Measurements from ENCODE around the gene SPRED3.
"Not testable (repeated sequence)": the region's sequence is repeated elsewhere in the genome, so short reads cannot be mapped to it uniquely, and the experiment has no call there.

SPRED3 gene

GRCh38 chr19:38424272-38424671 is 35.8 kb downstream of the SPRED3 start:
- Histone ChIP-seq H3K9ac (no peak overlapping the region; a peak in 1 of 22 replicates), H3K4me1 (peaks cover 38 to 65% (median 40%) of the 10 kb centered on the region in 10 experiments), H3K36me3 (peaks cover 0 to 31% (median 0%) of the 10 kb centered on the region in 11 experiments; a peak in 6 of 22 replicates), H3K27me3 (no peaks in the 10 kb centered on the region), H3K27ac (no peak overlapping the region), H3K9me3 (replicated peaks in 1 of 11) (no peaks in the 10 kb centered on the region), H3K4me2 (peak overlapping the region in 5 of 11 experiments; percentile 96 to 99 (median 99); a peak in 8 of 22 replicates), H4K20me1 (peaks cover 0 to 7% (median 0%) of the 10 kb centered on the region in 11 experiments; a peak in 5 of 22 replicates), H3K4me3 (peak overlapping the region in 2 of 10 experiments; percentile 73 to 75; a peak in 3 of 20 replicates)
- TF ChIP-seq Cebpa-rat (IDR thresholded peaks at IDR 0.05): no peak

GRCh38 chr19:38425222-38425809 is 36.8 kb downstream of the SPRED3 start:
- Histone ChIP-seq H3K4me3 (peak overlapping the region; percentile 17 to 75 (median 58); a peak in 18 of 20 replicates), H3K27me3 (no peaks in the 10 kb centered on the region), H3K9ac (peak overlapping the region; percentile 21 to 84 (median 66); a peak in 20 of 22 replicates), H4K20me1 (peaks cover 0 to 7% (median 0%) of the 10 kb centered on the region in 11 experiments; a peak in 5 of 22 replicates), H3K9me3 (replicated peaks in 1 of 11) (no peaks in the 10 kb centered on the region), H3K4me2 (peak overlapping the region; percentile 85 to 99 (median 97)), H3K36me3 (peaks cover 0 to 21% (median 0%) of the 10 kb centered on the region in 11 experiments; a peak in 6 of 22 replicates), H3K4me1 (peaks cover 39 to 66% (median 45%) of the 10 kb centered on the region in 10 experiments), H3K27ac (peak overlapping the region in 10 of 11 experiments; percentile 40 to 80 (median 70); a peak in 20 of 22 replicates)
- TF ChIP-seq Cebpa-rat (IDR thresholded peaks at IDR 0.05): no peak

- Histone ChIP-seq H3K27me3 (no peaks in the 10 kb centered on the region), H3K9me3 (replicated peaks in 1 of 11) (no peaks in the 10 kb centered on the region), H3K4me1 (peaks cover 40 to 72% (median 45%) of the 10 kb centered on the region in 10 experiments), H3K4me3 (peak within 1 kb of the TSS; percentile 17 to 75 (median 58); a peak in 18 of 20 replicates), H4K20me1 (peaks cover 0 to 7% (median 0%) of the 10 kb centered on the region in 11 experiments; a peak in 5 of 22 replicates), H3K36me3 (peaks cover 0 to 15% (median 0%) of the 10 kb centered on the region in 11 experiments; a peak in 5 of 22 replicates), H3K4me2 (peak within 1 kb of the TSS; percentile 85 to 99 (median 97)), H3K9ac (peak within 1 kb of the TSS; percentile 21 to 84 (median 66); a peak in 20 of 22 replicates), H3K27ac (peak within 1 kb of the TSS in 10 of 11 experiments; percentile 40 to 80 (median 70); a peak in 20 of 22 replicates)
- TF ChIP-seq Cebpa-rat (IDR thresholded peaks at IDR 0.05): no peak
Measured at GRCh38 chr19:38425810-38426466, 37.4 kb downstream of the SPRED3 start, which contains the start of gene RASGRP4. TSS of gene RASGRP4 (minus strand) at chr19:38426219. CDS start at chr19:38426091, 128 bp downstream.

- not testable (repeated sequence) for H3K27ac ChIP-seq; H3K4me3 ChIP-seq; H4K20me1 ChIP-seq; H3K27me3 ChIP-seq; H3K9me3 ChIP-seq (replicated peaks in 1 of 11); H3K36me3 ChIP-seq; H3K9ac ChIP-seq
- Histone ChIP-seq H3K4me1 (peaks cover 40 to 75% (median 49%) of the 10 kb centered on the region in 10 experiments), H3K4me2 (peak overlapping the region; percentile 85 to 99 (median 97); a peak in 20 of 22 replicates)
Measured at GRCh38 chr19:38427035-38427677, 38.7 kb downstream of the SPRED3 start.

GRCh38 chr19:38429055-38429810 is 40.7 kb downstream of the SPRED3 start:
- H3K9me3 ChIP-seq (replicated peaks in 1 of 11): no peaks in the 10 kb centered on the region
- peak overlapping the region in 4 of 11 experiments; percentile 0 to 24 (median 7); a peak in 1 of 22 replicates for H3K4me2 ChIP-seq
- peaks cover 34 to 61% (median 45%) of the 10 kb centered on the region in 10 experiments for H3K4me1 ChIP-seq
- no peak for TF ChIP-seq Cebpa-rat (IDR thresholded peaks at IDR 0.05)
- peaks cover 0 to 7% (median 0%) of the 10 kb centered on the region in 11 experiments; a peak in 1 of 22 replicates for H4K20me1 ChIP-seq
- 0 out of 22 replicates have a peak overlapping the region, but pooled peaks of 1 of the 11 experiments have one; percentile 32 for H3K9ac ChIP-seq
- H3K27me3 ChIP-seq: no peaks in the 10 kb centered on the region; a peak in 1 of 22 replicates
- no peak overlapping the region for H3K27ac ChIP-seq
- no peaks in the 10 kb centered on the region for H3K36me3 ChIP-seq
- H3K4me3 ChIP-seq: no peak overlapping the region

- Histone ChIP-seq H4K20me1 (peaks cover 0 to 7% (median 0%) of the 10 kb centered on the region in 11 experiments; a peak in 1 of 22 replicates), H3K9ac (no peak overlapping the region), H3K9me3 (replicated peaks in 1 of 11) (no peaks in the 10 kb centered on the region), H3K4me2 (peak overlapping the region in 4 of 11 experiments; percentile 0 to 24 (median 7); a peak in 1 of 22 replicates), H3K4me3 (no peak overlapping the region), H3K36me3 (no peaks in the 10 kb centered on the region), H3K27me3 (no peaks in the 10 kb centered on the region; a peak in 1 of 22 replicates), H3K27ac (no peak overlapping the region), H3K4me1 (peaks cover 34 to 61% (median 46%) of the 10 kb centered on the region in 10 experiments)
- no peak for TF ChIP-seq Cebpa-rat (IDR thresholded peaks at IDR 0.05)
Measured at GRCh38 chr19:38429811-38430156, 41.3 kb downstream of the SPRED3 start.

- H3K27ac ChIP-seq: no peak overlapping the region
- no peak for TF ChIP-seq Cebpa-rat (IDR thresholded peaks at IDR 0.05)
Measured at GRCh38 chr19:38430931-38431330, 42.4 kb downstream of the SPRED3 start.

GRCh38 chr19:38433268-38433733 is 44.8 kb downstream of the SPRED3 start, which contains the start of gene RYR1:
TSS of gene RYR1 (plus strand) at chr19:38433691. CDS start at chr19:38433830, 139 bp downstream.
- no peaks in the 10 kb centered on the region; a peak in 1 of 22 replicates for H3K27me3 ChIP-seq
- H3K9ac ChIP-seq: peak within 1 kb of the TSS in 1 of 11 experiments; percentile 32; a peak in 2 of 22 replicates
- no peak for TF ChIP-seq Cebpa-rat (IDR thresholded peaks at IDR 0.05)
- no peaks in the 10 kb centered on the region for H3K9me3 ChIP-seq (replicated peaks in 1 of 11)
- peaks cover 11 to 51% (median 26%) of the 10 kb centered on the region in 10 experiments; a peak in 18 of 20 replicates for H3K4me1 ChIP-seq
- no peaks in the 10 kb centered on the region for H3K36me3 ChIP-seq
- peak within 1 kb of the TSS in 3 of 10 experiments; percentile 8 to 40 (median 10); a peak in 3 of 20 replicates for H3K4me3 ChIP-seq
- no peaks in the 10 kb centered on the region for H4K20me1 ChIP-seq
- H3K4me2 ChIP-seq: peak within 1 kb of the TSS; percentile 10 to 91 (median 45); a peak in 21 of 22 replicates
- H3K27ac ChIP-seq: peak within 1 kb of the TSS in 1 of 11 experiments; percentile 8; a peak in 1 of 22 replicates

More at GRCh38 chr19:38430931-38431330, 42.4 kb downstream of the SPRED3 start:
- no peaks in the 10 kb centered on the region for H3K9me3 ChIP-seq (replicated peaks in 1 of 11)
- no peak overlapping the region for H3K4me3 ChIP-seq
- H3K4me1 ChIP-seq: peaks cover 26 to 58% (median 42%) of the 10 kb centered on the region in 10 experiments
- H3K36me3 ChIP-seq: no peaks in the 10 kb centered on the region
- no peaks in the 10 kb centered on the region; a peak in 1 of 22 replicates for H3K27me3 ChIP-seq
- no peaks in the 10 kb centered on the region; a peak in 1 of 22 replicates for H4K20me1 ChIP-seq
- no peak overlapping the region for H3K9ac ChIP-seq
- peak overlapping the region in 3 of 11 experiments; percentile 4 to 30 (median 7); a peak in 3 of 22 replicates for H3K4me2 ChIP-seq
